ENCODE data around the gene EOGT. TPM values are rescaled to one million over a fixed set of nuclear protein-coding genes. Genes with fewer than 3 reads are reported as not detected.

EOGT gene
- polyA plus RNA-seq, 4 donors, result 9.3 to 18.0 (median 11.9) TPM

- no peak for DNase-seq (ENCODE audit: low read depth in 4 of 4, low spot score in 2 of 4)
These were observed 48.8 kb downstream of the EOGT start for GRCh38 chr3:68964694-68965093.

- no peak for DNase-seq (ENCODE audit: low read depth in 4 of 4, low spot score in 2 of 4)
These were observed 49.6 kb downstream of the EOGT start for GRCh38 chr3:68963891-68964290.

- no peak for DNase-seq (ENCODE audit: low read depth in 4 of 4, low spot score in 2 of 4)
These were observed 50.1 kb downstream of the EOGT start for GRCh38 chr3:68963376-68963775.

- DNase-seq (ENCODE audit: low read depth in 4 of 4, low spot score in 2 of 4), result no peak
These were observed 54.6 kb downstream of the EOGT start for GRCh38 chr3:68958932-68959331.

- DNase-seq (ENCODE audit: low read depth in 4 of 4, low spot score in 2 of 4), result no peak
These were observed 55.6 kb downstream of the EOGT start for GRCh38 chr3:68957895-68958294.

- DNase-seq (ENCODE audit: low read depth in 4 of 4, low spot score in 2 of 4), result no peak
These were observed 59.6 kb downstream of the EOGT start for GRCh38 chr3:68953816-68954444.

GRCh38 chr3:68945225-68945624 lies 68.3 kb downstream of the EOGT start:
- no peak for DNase-seq (ENCODE audit: low read depth in 4 of 4, low spot score in 2 of 4)

GRCh38 chr3:68943753-68944500 lies 69.6 kb downstream of the EOGT start:
- no peak for DNase-seq (ENCODE audit: low read depth in 4 of 4, low spot score in 2 of 4)

GRCh38 chr3:68941055-68941454 lies 72.4 kb downstream of the EOGT start:
- DNase-seq (ENCODE audit: low read depth in 4 of 4, low spot score in 2 of 4), result no peak

- DNase-seq (ENCODE audit: low read depth in 4 of 4, low spot score in 2 of 4), result no peak
These were observed 76.6 kb downstream of the EOGT start for GRCh38 chr3:68936856-68937255.

GRCh38 chr3:68935778-68936177 lies 77.7 kb downstream of the EOGT start:
- no peak for DNase-seq (ENCODE audit: low read depth in 4 of 4, low spot score in 2 of 4)

GRCh38 chr3:68931406-68932149 lies 81.9 kb downstream of the EOGT start:
- no peak for DNase-seq (ENCODE audit: low read depth in 4 of 4, low spot score in 2 of 4)

Other genes starting within 250 kb of the EOGT start
- 1 to 10 TPM in 3 of 4 donors, under 1 TPM in 1; 0.62 to 1.4 (median 1.2) TPM for gene TAFA4, start 81.1 kb downstream of the EOGT start, polyA plus RNA-seq (ENCODE audit: insufficient read length in 4 of 4)
- gene TMF1, start 38.6 kb upstream of the EOGT start, polyA plus RNA-seq (ENCODE audit: insufficient read length in 4 of 4), result 10 to 100 TPM; 33.1 to 57.9 (median 43.7) TPM
- 10 to 100 TPM; 70.5 to 86.5 (median 78.0) TPM for gene UBA3, start 66.7 kb upstream of the EOGT start, polyA plus RNA-seq (ENCODE audit: insufficient read length in 4 of 4)
- 100 to 1,000 TPM in 1 of 4 donors, 10 to 100 TPM in 3; 74.4 to 131 (median 92.3) TPM for gene ARL6IP5, start 71.3 kb upstream of the EOGT start, polyA plus RNA-seq (ENCODE audit: insufficient read length in 4 of 4)
- gene LMOD3, start 108.9 kb upstream of the EOGT start, polyA plus RNA-seq (ENCODE audit: insufficient read length in 4 of 4), result under 1 TPM; 0.03 to 0.08 (median 0.04) TPM